Fibroblast of villous mesenchyme (primary cell): ENCODE data around the gene SLC28A1. TPM values are rescaled to one million over a fixed set of nuclear protein-coding genes. Genes with fewer than 3 reads are reported as not detected.
"Not testable (repeated sequence)": the region's sequence is repeated elsewhere in the genome, so short reads cannot be mapped to it uniquely, and the experiment has no call there.

ENCODE experiments used
- DNase-seq: peaks from one replicate; pipeline ENCODE4 v3.0.0-alpha.2; 2010; ENCODE audit warnings: low read depth
- H3K4me3 ChIP-seq: 2 replicates; pipeline ENCODE4 v1.5.1; 2011; ENCODE audit warnings: low read depth, mild to moderate bottlenecking, low read length
- total RNA-seq: library from RNA; depleted of rRNA; stranded (reverse); fragments of >200 nt; gene quantifications from 2 replicates; pipeline ENCODE4 v1.2.3, GENCODE V29; 2012
- TF ChIP-seq, protein P1 (sequence below): IDR thresholded peaks from 2 replicates; pipeline ENCODE4 v1.5.1; 2012; ENCODE audit warnings: low read depth, mild to moderate bottlenecking, low read length; ENCODE audit not compliant: insufficient read depth

SLC28A1 gene
- total RNA-seq, 1 donor, result not detected

DNA sequence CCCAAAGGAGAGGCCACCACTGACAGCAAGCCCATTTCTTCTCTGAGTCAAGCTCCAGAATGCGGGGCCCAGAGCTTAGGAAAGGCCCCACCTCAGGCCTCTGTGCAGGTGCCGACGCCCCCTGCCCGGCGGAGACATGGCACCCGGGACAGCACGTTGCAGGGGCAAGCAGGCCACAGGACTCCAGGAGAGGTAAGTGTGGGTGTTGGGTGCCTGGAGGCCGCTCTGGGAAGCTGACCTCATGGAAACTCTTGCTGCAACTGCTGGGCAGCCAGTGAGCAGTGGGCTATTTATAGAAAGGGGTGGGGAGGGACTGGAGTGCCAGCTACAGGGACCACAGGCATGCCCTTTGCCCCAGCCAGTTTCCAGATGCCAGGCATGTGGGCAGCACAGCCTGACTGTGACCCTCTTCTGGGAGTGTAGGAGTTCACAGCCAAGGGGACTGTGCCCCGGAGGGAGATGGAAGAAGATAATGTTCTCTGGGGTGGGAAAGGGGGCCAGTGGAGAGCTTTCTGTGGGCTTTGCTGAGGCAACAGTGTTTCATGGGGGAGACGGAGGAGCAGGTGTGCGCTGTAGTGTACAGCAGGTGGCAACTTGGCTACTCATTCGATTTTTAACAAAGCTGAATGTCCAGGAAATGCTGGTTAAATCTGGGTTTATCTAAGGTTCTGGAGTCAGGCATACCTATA lies 43.6 kb upstream of the SLC28A1 start:
- DNase-seq, result peak; percentile 71
- no peak overlapping the region for H3K4me3 ChIP-seq
- TF ChIP-seq, protein P1, sequence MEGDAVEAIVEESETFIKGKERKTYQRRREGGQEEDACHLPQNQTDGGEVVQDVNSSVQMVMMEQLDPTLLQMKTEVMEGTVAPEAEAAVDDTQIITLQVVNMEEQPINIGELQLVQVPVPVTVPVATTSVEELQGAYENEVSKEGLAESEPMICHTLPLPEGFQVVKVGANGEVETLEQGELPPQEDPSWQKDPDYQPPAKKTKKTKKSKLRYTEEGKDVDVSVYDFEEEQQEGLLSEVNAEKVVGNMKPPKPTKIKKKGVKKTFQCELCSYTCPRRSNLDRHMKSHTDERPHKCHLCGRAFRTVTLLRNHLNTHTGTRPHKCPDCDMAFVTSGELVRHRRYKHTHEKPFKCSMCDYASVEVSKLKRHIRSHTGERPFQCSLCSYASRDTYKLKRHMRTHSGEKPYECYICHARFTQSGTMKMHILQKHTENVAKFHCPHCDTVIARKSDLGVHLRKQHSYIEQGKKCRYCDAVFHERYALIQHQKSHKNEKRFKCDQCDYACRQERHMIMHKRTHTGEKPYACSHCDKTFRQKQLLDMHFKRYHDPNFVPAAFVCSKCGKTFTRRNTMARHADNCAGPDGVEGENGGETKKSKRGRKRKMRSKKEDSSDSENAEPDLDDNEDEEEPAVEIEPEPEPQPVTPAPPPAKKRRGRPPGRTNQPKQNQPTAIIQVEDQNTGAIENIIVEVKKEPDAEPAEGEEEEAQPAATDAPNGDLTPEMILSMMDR, result no peak

GRCh38 chr15:84842781-84843180 lies 41.7 kb upstream of the SLC28A1 start:
- no peak for DNase-seq
- TF ChIP-seq, protein P1, result no peak
- H3K4me3 ChIP-seq, result no peak overlapping the region

GRCh38 chr15:84844964-84845363 lies 39.5 kb upstream of the SLC28A1 start:
- no peak overlapping the region for H3K4me3 ChIP-seq
- TF ChIP-seq, protein P1, result no peak
- peak; percentile 12 for DNase-seq

DNA sequence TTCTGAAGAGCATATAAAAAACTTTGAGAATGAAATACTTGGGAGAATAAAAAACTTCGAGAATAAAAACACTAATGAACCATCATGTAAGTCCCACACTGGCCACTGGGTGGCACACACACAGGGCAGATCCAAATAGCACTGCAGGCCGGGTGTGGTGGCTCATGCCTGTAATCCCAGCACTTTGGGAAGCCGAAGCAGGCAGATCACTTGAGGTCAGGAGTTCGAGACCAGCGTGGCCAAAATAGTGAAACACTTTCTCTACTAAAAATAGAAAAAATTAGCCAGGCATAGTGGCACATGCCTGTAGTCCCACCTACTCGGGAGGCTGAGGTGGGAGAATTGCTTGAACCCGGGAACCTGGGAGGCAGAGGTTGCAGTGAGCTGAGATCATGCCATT lies 38.8 kb upstream of the SLC28A1 start:
- TF ChIP-seq, protein P1, result peak; percentile 67
- DNase-seq, result peak; percentile 66
- H3K4me3 ChIP-seq, result not testable (repeated sequence)

DNA sequence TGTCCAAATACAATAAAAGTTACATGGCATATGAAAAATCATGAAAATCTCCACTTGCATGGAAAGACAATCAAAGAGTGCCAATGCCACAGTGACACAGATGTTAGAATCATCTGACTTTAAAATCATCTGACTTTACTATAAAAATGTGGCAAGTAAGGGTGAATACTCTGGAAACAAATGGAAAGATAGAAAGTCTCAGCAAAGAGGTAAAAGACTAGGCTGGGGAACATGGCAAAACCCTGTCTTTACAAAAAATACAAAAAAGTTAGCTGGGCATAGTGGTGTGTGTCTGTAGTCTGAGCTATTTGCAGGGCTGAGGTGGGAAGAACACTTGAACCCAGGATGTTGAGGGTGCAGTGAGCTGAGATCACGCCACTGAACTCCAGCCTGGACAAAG lies 38.2 kb upstream of the SLC28A1 start:
- no peak for DNase-seq
- no peak overlapping the region for H3K4me3 ChIP-seq
- TF ChIP-seq, protein P1, result no peak

DNA sequence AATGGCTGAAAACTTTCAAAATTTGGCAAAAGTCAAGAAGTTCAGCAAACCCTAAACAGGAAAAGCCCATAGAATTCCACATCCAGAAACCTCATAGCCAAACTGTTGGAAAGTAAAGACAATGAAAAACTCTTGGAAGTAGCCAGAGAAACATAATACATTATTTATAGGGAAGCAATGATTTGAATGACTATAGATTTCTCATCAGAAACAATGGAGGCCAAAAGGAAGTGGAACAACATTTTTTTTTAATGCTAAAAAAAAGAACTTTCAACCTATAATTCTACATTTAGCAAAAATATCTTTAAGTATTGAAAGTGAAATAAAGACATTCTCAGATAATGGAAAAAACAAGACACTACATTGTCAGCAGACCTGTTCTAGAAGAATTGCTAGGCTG lies 37.1 kb upstream of the SLC28A1 start:
- TF ChIP-seq, protein P1, result no peak
- no peak overlapping the region for H3K4me3 ChIP-seq

GRCh38 chr15:84852212-84852611 lies 32.2 kb upstream of the SLC28A1 start:
- TF ChIP-seq, protein P1, result no peak
- no peak for DNase-seq
- no peak overlapping the region for H3K4me3 ChIP-seq

More for the DNA sequence above, 37.1 kb upstream of the SLC28A1 start:
- no peak for DNase-seq
